Measurements from ENCODE around the gene FBXO5. TPM values are rescaled to one million over a fixed set of nuclear protein-coding genes. Genes with fewer than 3 reads are reported as not detected.

FBXO5 gene
- total RNA-seq, 2 donors from 2014 or later, result 7.4 to 16.2 TPM

- Histone ChIP-seq H3K4me3 (no peak overlapping the region), H3K27me3 (no peaks in the 10 kb centered on the region), H3K4me1 (no peaks in the 10 kb centered on the region), H3K9ac (ENCODE audit: low read depth in 2 of 2, low read length in 2 of 2) (no peak overlapping the region), H3K27ac (no peak overlapping the region), H3K36me3 (no peaks in the 10 kb centered on the region), H3K9me3 (no peaks in the 10 kb centered on the region)
- intact Hi-C loops (cut with DNase I), result no loop called here
- TF ChIP-seq, protein P1, sequence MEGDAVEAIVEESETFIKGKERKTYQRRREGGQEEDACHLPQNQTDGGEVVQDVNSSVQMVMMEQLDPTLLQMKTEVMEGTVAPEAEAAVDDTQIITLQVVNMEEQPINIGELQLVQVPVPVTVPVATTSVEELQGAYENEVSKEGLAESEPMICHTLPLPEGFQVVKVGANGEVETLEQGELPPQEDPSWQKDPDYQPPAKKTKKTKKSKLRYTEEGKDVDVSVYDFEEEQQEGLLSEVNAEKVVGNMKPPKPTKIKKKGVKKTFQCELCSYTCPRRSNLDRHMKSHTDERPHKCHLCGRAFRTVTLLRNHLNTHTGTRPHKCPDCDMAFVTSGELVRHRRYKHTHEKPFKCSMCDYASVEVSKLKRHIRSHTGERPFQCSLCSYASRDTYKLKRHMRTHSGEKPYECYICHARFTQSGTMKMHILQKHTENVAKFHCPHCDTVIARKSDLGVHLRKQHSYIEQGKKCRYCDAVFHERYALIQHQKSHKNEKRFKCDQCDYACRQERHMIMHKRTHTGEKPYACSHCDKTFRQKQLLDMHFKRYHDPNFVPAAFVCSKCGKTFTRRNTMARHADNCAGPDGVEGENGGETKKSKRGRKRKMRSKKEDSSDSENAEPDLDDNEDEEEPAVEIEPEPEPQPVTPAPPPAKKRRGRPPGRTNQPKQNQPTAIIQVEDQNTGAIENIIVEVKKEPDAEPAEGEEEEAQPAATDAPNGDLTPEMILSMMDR (IDR thresholded peaks at IDR 0.05), result no peak
- no peak for DNase-seq
Observed at GRCh38 chr6:152941746-152942145, 41.1 kb downstream of the FBXO5 start.

GRCh38 chr6:152932865-152933264 is 50.0 kb downstream of the FBXO5 start:
- TF ChIP-seq, protein P1 (IDR thresholded peaks at IDR 0.05), result no peak
- no peak for DNase-seq

GRCh38 chr6:152922706-152923105 is 60.1 kb downstream of the FBXO5 start:
- Histone ChIP-seq H3K9ac (ENCODE audit: low read depth in 2 of 2, low read length in 2 of 2) (no peak overlapping the region), H3K27me3 (no peaks in the 10 kb centered on the region), H3K27ac (no peak overlapping the region), H3K9me3 (no peaks in the 10 kb centered on the region), H3K4me3 (no peak overlapping the region), H3K4me1 (no peaks in the 10 kb centered on the region), H3K36me3 (no peaks in the 10 kb centered on the region)
- intact Hi-C loops (cut with DNase I), result no loop called here
- TF ChIP-seq, protein P1 (IDR thresholded peaks at IDR 0.05), result no peak
- DNase-seq, result no peak

More at GRCh38 chr6:152932865-152933264, 50.0 kb downstream of the FBXO5 start:
- H3K36me3 ChIP-seq, result no peaks in the 10 kb centered on the region
- no peaks in the 10 kb centered on the region for H3K4me1 ChIP-seq
- H3K27ac ChIP-seq, result no peak overlapping the region
- no peaks in the 10 kb centered on the region for H3K27me3 ChIP-seq
- H3K9me3 ChIP-seq, result no peaks in the 10 kb centered on the region
- no peak overlapping the region for H3K4me3 ChIP-seq
- intact Hi-C loops (cut with DNase I), result no loop called here
- H3K9ac ChIP-seq (ENCODE audit: low read depth in 2 of 2, low read length in 2 of 2), result no peak overlapping the region

Other genes with a start within 250 kb of the FBXO5 start
- 10 to 100 TPM in 1 of 2 donors, 1 to 10 TPM in 1; 1.5 to 10.9 TPM for gene VIP, start 232.2 kb downstream of the FBXO5 start, total RNA-seq
- 10 to 100 TPM; 20.2 to 23.9 TPM for gene MTRF1L, start 19.7 kb upstream of the FBXO5 start, total RNA-seq
- under 1 TPM; 0.25 to 0.53 TPM for gene RGS17, start 148.2 kb upstream of the FBXO5 start, total RNA-seq